IMR-90 (cell line): ENCODE results near the gene MAGI2. TPM values are rescaled to one million over a fixed set of nuclear protein-coding genes. Genes with fewer than 3 reads are reported as not detected.

Experiments
- ATAC-seq: fragments of 200-7000 bp; cut with Tn5 transposase; 2 replicates; pipeline ENCODE4 v1.9.1; 2020; ENCODE audit warnings: low read depth, mild to moderate bottlenecking, moderate library complexity
- BruUV-seq: library from RNA; stranded (reverse); fragments of 400-500 nt; replicated peaks from 2 replicates; lab custom pipeline; 2021; lab: Mats Ljungman, UMichigan
- CTCF ChIA-PET: fragments of 300-600 bp; formaldehyde crosslinking; extraction: SDS; loops from one replicate; lab custom pipeline; 2021; ENCODE audit warnings: antibody characterized with exemption; lab: Yijun Ruan, JAX
- POLR2A ChIA-PET: fragments of 300-600 bp; sonication (Branson Sonifier 250); formaldehyde crosslinking; loops from one replicate; lab custom pipeline; 2022; ENCODE audit warnings: antibody characterized with exemption; ENCODE audit not compliant: unreplicated experiment; lab: Charles Lee
- DNase-seq: peaks from one replicate; pipeline ENCODE4 v3.0.0; 2013
- H2AFZ ChIP-seq: replicated peaks from 2 replicates; pipeline ENCODE3; 2013; ENCODE audit warnings: low read length, mild to moderate bottlenecking; ENCODE audit not compliant: poor library complexity
- H2AK5ac ChIP-seq: 2 replicates; pipeline ENCODE4 v1.6.1; 2013; ENCODE audit warnings: low read depth, low read length, inconsistent platforms
- H2AK9ac ChIP-seq: replicated peaks from 2 replicates; pipeline ENCODE3; 2013; ENCODE audit warnings: mild to moderate bottlenecking, low read depth, low read length, moderate library complexity; ENCODE audit not compliant: poor library complexity
- H2BK120ac ChIP-seq: 2 replicates; pipeline ENCODE4 v1.6.1; 2013; ENCODE audit warnings: low read depth, low read length, inconsistent platforms
- H2BK15ac ChIP-seq: 3 replicates; pipeline ENCODE4 v1.6.1; 2013; ENCODE audit warnings: low read depth, low read length, inconsistent platforms
- H2BK20ac ChIP-seq: 2 replicates; pipeline ENCODE4 v1.6.1; 2013; ENCODE audit warnings: low read depth, mild to moderate bottlenecking, inconsistent platforms, low read length, moderate library complexity
- H2BK5ac ChIP-seq: 2 replicates; pipeline ENCODE4 v1.6.1; 2013; ENCODE audit warnings: mild to moderate bottlenecking, low read depth, low read length, inconsistent platforms; ENCODE audit not compliant: poor library complexity, severe bottlenecking
- H3K14ac ChIP-seq: replicated peaks from 2 replicates; pipeline ENCODE4 v1.6.1; 2013; ENCODE audit warnings: low read depth, low read length, inconsistent platforms
- H3K18ac ChIP-seq: 2 replicates; pipeline ENCODE4 v1.6.1; 2013; ENCODE audit warnings: low read depth, low read length, control low read depth
- H3K23ac ChIP-seq: 2 replicates; pipeline ENCODE4 v1.6.1; 2013; ENCODE audit warnings: low read depth, low read length, inconsistent platforms
- H3K27ac ChIP-seq: 2 replicates; pipeline ENCODE4 v1.5.1; 2013; ENCODE audit warnings: mild to moderate bottlenecking, control low read depth, low read length; ENCODE audit not compliant: insufficient read depth
- H3K27me3 ChIP-seq: 2 replicates; pipeline ENCODE4 v1.6.1; 2013; ENCODE audit warnings: low read length; ENCODE audit not compliant: control insufficient read depth, insufficient read depth
- H3K36me3 ChIP-seq: 2 replicates; pipeline ENCODE4 v1.6.1; 2013; ENCODE audit warnings: low read length, mixed read lengths; ENCODE audit not compliant: control insufficient read depth, insufficient read depth
- H3K4ac ChIP-seq: 2 replicates; pipeline ENCODE4 v1.6.1; 2013; ENCODE audit warnings: low read depth, low read length, inconsistent platforms
- H3K4me1 ChIP-seq: 2 replicates; pipeline ENCODE4 v1.6.1; 2013; ENCODE audit warnings: low read length, mixed read lengths; ENCODE audit not compliant: control insufficient read depth, insufficient read depth
- H3K4me2 ChIP-seq: 2 replicates; pipeline ENCODE4 v1.6.1; 2013; ENCODE audit warnings: low read depth, mild to moderate bottlenecking, control low read depth, low read length, moderate library complexity
- H3K4me3 ChIP-seq: 2 replicates; pipeline ENCODE4 v1.5.1; 2013; ENCODE audit warnings: low read depth, mild to moderate bottlenecking, control low read depth, low read length, moderate library complexity; ENCODE audit not compliant: insufficient read depth
- H3K56ac ChIP-seq: 2 replicates; pipeline ENCODE4 v1.6.1; 2013; ENCODE audit warnings: low read length, inconsistent platforms; ENCODE audit not compliant: insufficient read depth; ENCODE audit errors: extremely low read depth
- H3K79me1 ChIP-seq, 2 experiments: 2 replicates each; pipeline ENCODE4 v1.6.1; 2013; ENCODE audit warnings: low read length in 2 of 2, inconsistent platforms in 1 of 2, low read depth in 1 of 2
- H3K9ac ChIP-seq: 2 replicates; pipeline ENCODE4 v1.6.1; 2013; ENCODE audit warnings: low read depth, low read length, control low read depth
- H3K9me1 ChIP-seq: 2 replicates; pipeline ENCODE4 v1.6.1; 2013; ENCODE audit warnings: low read length, inconsistent platforms; ENCODE audit not compliant: insufficient read depth
- H3K9me3 ChIP-seq: 2 replicates; pipeline ENCODE4 v1.6.1; 2013; ENCODE audit warnings: low read length; ENCODE audit not compliant: control insufficient read depth, insufficient read depth
- H4K20me1 ChIP-seq: 2 replicates; pipeline ENCODE4 v1.6.1; 2013; ENCODE audit warnings: low read length, inconsistent platforms; ENCODE audit not compliant: insufficient read depth
- H4K5ac ChIP-seq: 2 replicates; pipeline ENCODE4 v1.6.1; 2013; ENCODE audit warnings: mild to moderate bottlenecking, low read depth, low read length, control low read depth
- H4K8ac ChIP-seq, 2 experiments: 2 replicates each; pipeline ENCODE4 v1.6.1; 2013; ENCODE audit warnings: low read depth in 2 of 2, low read length in 2 of 2, control low read depth in 1 of 2, inconsistent platforms in 1 of 2
- H4K91ac ChIP-seq: 2 replicates; pipeline ENCODE4 v1.6.1; 2013; ENCODE audit warnings: low read depth, low read length, inconsistent platforms; ENCODE audit not compliant: insufficient read depth
- BHLHE40 ChIP-seq: fragments of 150-350 bp; IDR thresholded peaks from 2 replicates; pipeline ENCODE4 v1.6.1; 2016; ENCODE audit warnings: mild to moderate bottlenecking, low read depth, low read length
- CEBPB ChIP-seq: IDR thresholded peaks from 2 replicates; pipeline ENCODE4 v1.6.1; 2012; ENCODE audit warnings: low read depth, low read length, improper control_type of control experiment
- CHD1 ChIP-seq: IDR thresholded peaks from 2 replicates; pipeline ENCODE4 v1.6.1; 2012; ENCODE audit warnings: low read depth, low read length, improper control_type of control experiment
- CTCF ChIP-seq: conservative IDR thresholded peaks from 2 replicates; pipeline ENCODE4 v1.5.1; 2012; ENCODE audit warnings: mild to moderate bottlenecking, low read depth, low read length, improper control_type of control experiment
- FOS ChIP-seq: fragments of 150-350 bp; IDR thresholded peaks from 2 replicates; pipeline ENCODE4 v1.6.1; 2016; ENCODE audit warnings: low read depth, low read length
- MAFK ChIP-seq: IDR thresholded peaks from 2 replicates; pipeline ENCODE4 v1.6.1; 2012; ENCODE audit warnings: low read depth, low read length, improper control_type of control experiment
- MAZ ChIP-seq: IDR thresholded peaks from 2 replicates; pipeline ENCODE4 v1.6.1; 2012; ENCODE audit warnings: low read depth, mild to moderate bottlenecking, low read length, improper control_type of control experiment, moderate library complexity, borderline replicate concordance
- MXI1 ChIP-seq: IDR thresholded peaks from 2 replicates; pipeline ENCODE4 v1.6.1; 2012; ENCODE audit warnings: low read depth, mild to moderate bottlenecking, low read length, moderate library complexity, borderline replicate concordance
- NFE2L2 ChIP-seq: fragments of 150-350 bp; IDR thresholded peaks from 2 replicates; pipeline ENCODE4 v1.6.1; 2016; ENCODE audit warnings: low read depth, mild to moderate bottlenecking, low read length
- POLR2A ChIP-seq: IDR thresholded peaks from 2 replicates; pipeline ENCODE4 v1.6.1; 2012; ENCODE audit warnings: mild to moderate bottlenecking, low read depth, low read length
- RAD21 ChIP-seq: IDR thresholded peaks from 2 replicates; pipeline ENCODE4 v1.6.1; 2012; ENCODE audit warnings: low read length, improper control_type of control experiment
- RCOR1 ChIP-seq: IDR thresholded peaks from 2 replicates; pipeline ENCODE4 v1.6.1; 2012; ENCODE audit warnings: mild to moderate bottlenecking, low read length, improper control_type of control experiment; ENCODE audit not compliant: insufficient replicate concordance
- RFX5 ChIP-seq: IDR thresholded peaks from 2 replicates; pipeline ENCODE4 v1.8.0; 2012; ENCODE audit warnings: low read depth, mild to moderate bottlenecking, low read length, moderate library complexity
- SMC3 ChIP-seq: fragments of 150-350 bp; IDR thresholded peaks from 2 replicates; pipeline ENCODE4 v1.6.1; 2016; ENCODE audit warnings: low read depth, mild to moderate bottlenecking, antibody characterized with exemption, low read length, moderate library complexity
- USF2 ChIP-seq: fragments of 150-350 bp; IDR thresholded peaks from 2 replicates; pipeline ENCODE4 v1.6.1; 2017; ENCODE audit warnings: mild to moderate bottlenecking, antibody characterized with exemption, low read length, low read depth
- WGBS, 2 experiments: methylation state at CpG; one replicate each; pipeline versions ENCODE4 v1.1.5 to v1.1.7; 2013; ENCODE audit warnings: missing lambda C conversion rate in 2 of 2; ENCODE audit not compliant: insufficient read length in 1 of 2; ENCODE audit errors: extremely low coverage in 2 of 2; 5-methylcytosine and 5-hydroxymethylcytosine counted together
- dilution Hi-C: fragments of 300-500 bp; cut with HindIII; formaldehyde crosslinking; loops from one replicate; pipeline ENCODE4 v1.14.3; 2018; ENCODE audit warnings: low sequenced_read_pairs; ENCODE audit not compliant: unreplicated experiment
- in situ Hi-C: fragments of 300-500 bp; cut with MboI; formaldehyde crosslinking; loops from 3 replicates; pipeline ENCODE4 v1.14.3; 2019; ENCODE audit warnings: low sequenced_read_pairs, inconsistent platforms, mixed read lengths
- intact Hi-C: fragments of 100-400 bp; cut with micrococcal nuclease; formaldehyde crosslinking; loops from 2 replicates; pipeline ENCODE4 v1.10.0; 2022
- polyA plus RNA-seq, 3 experiments: library from polyadenylated mRNA; depleted of rRNA; stranded (reverse); fragments of >200 nt; gene quantifications; 2 replicates each; pipeline ENCODE4 v1.2.3, GENCODE V29; 2012; ENCODE audit warnings: low replicate concordance in 1 of 3
- total RNA-seq: library from RNA; depleted of rRNA; stranded (reverse); fragments of >200 nt; gene quantifications from 2 replicates; pipeline ENCODE4 v1.2.3, GENCODE V29; 2012
- TF ChIP-seq, protein P1 (sequence below): fragments of 150-350 bp; IDR thresholded peaks from 2 replicates; pipeline ENCODE4 v1.6.1; 2016; ENCODE audit warnings: low read depth, mild to moderate bottlenecking, low read length, moderate library complexity, borderline replicate concordance

Gene MAGI2
- total and polyA plus RNA-seq, 2 of the 4 experiments (the other 2 are of a cell fraction), result 2.5 to 17.9 TPM

DNA sequence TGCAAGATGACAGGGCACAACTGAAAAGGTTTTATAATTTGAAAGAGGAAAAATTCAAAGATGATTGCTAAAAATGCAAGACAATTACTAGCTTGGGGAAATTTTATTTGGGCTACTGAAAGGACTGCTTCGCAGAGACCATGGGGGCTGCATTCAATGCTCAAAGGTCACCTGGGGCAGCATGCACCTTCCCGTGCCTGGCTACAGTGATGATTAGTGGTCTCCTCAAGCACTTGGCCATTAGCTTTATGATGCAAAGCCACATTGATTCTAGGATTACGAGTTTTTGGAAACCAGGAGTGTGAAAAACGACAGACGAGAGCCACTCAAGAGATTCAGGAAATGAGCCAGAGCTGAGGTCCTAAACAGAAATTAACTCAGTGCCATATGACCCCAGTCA is 890.3 kb downstream of the MAGI2 start:
- CTCF ChIA-PET, result no interaction called here

More for the DNA sequence above, 890.3 kb downstream of the MAGI2 start:
- BruUV-seq, result no TSS peak
- Histone ChIP-seq H3K9ac (no peak overlapping the region), H3K4me3 (no peak overlapping the region), H2BK20ac (no peak overlapping the region), H3K18ac (no peak overlapping the region), H3K79me1 (no peaks in the 10 kb centered on the region; a peak in 1 of 4 replicates), H3K9me1 (peaks cover 6% of the 10 kb centered on the region), H3K27me3 (no peaks in the 10 kb centered on the region), H3K23ac (no peak overlapping the region), H3K14ac (no peak overlapping the region), H2BK5ac (no peak overlapping the region), H4K5ac (no peak overlapping the region), H3K4me2 (no peak overlapping the region), H4K20me1 (0 out of 2 replicates have a peak, but pooled peaks cover 5% of the 10 kb centered on the region), H2AK5ac (no peak overlapping the region), H3K56ac (no peak overlapping the region), H3K9me3 (no peaks in the 10 kb centered on the region), H2AK9ac (no peak overlapping the region), H3K27ac (no peak overlapping the region), H2AFZ (no peak overlapping the region), H2BK15ac (no peak overlapping the region), H3K4ac (no peak overlapping the region), H4K8ac (no peak overlapping the region), H4K91ac (no peak overlapping the region), H2BK120ac (no peak overlapping the region), H3K36me3 (no peaks in the 10 kb centered on the region), H3K4me1 (no peaks in the 10 kb centered on the region; the same call in 1 of the 2 replicates)
- in situ Hi-C loops (no loop called here), intact Hi-C loops (no loop called here), dilution Hi-C loops (no loop called here)
- ATAC-seq (no peak), DNase-seq (no peak)
- TF ChIP-seq RAD21 (no peak), MAZ (no peak), RCOR1 (no peak), RFX5 (no peak), CTCF (no peak), POLR2A (no peak), CEBPB (no peak), SMC3 (no peak), MXI1 (no peak), BHLHE40 (no peak), MAFK (no peak), USF2 (no peak), NFE2L2 (no peak), FOS (no peak), CHD1 (no peak)
- TF ChIP-seq, protein P1, sequence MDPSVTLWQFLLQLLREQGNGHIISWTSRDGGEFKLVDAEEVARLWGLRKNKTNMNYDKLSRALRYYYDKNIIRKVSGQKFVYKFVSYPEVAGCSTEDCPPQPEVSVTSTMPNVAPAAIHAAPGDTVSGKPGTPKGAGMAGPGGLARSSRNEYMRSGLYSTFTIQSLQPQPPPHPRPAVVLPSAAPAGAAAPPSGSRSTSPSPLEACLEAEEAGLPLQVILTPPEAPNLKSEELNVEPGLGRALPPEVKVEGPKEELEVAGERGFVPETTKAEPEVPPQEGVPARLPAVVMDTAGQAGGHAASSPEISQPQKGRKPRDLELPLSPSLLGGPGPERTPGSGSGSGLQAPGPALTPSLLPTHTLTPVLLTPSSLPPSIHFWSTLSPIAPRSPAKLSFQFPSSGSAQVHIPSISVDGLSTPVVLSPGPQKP, result no peak
- POLR2A ChIA-PET, result no interaction called here
- WGBS, 2 experiments, result 43% methylated on average over 2 of the region's 5 CpGs; no CpG with 5 or more reads in 1 of the 2 experiments
